CD8-positive, alpha-beta memory T cell (primary cell): ENCODE data around the gene MAP3K12. TPM values are rescaled to one million over a fixed set of nuclear protein-coding genes. Genes with fewer than 3 reads are reported as not detected.

Source experiments
- CTCF ChIA-PET: fragments of 350-600 bp; sonication (Branson Sonifier 250); formaldehyde crosslinking; loops from one replicate; lab custom pipeline; 2021; ENCODE audit warnings: antibody characterized with exemption; lab: Charles Lee
- POLR2A ChIA-PET: fragments of 350-600 bp; sonication (Branson Sonifier 250); formaldehyde crosslinking; loops from one replicate; lab custom pipeline; 2021; ENCODE audit warnings: antibody characterized with exemption; lab: Charles Lee
- DNase-seq, 5 donors: peaks; one replicate each; pipeline versions ENCODE4 v3.0.0 to v3.0.0-alpha.2; 2020 to 2022; ENCODE audit warnings: mixed read lengths in 1 of 5
- H3K27ac ChIP-seq: one replicate; pipeline ENCODE4 v1.7.0; 2013; ENCODE audit warnings: low read depth, mild to moderate bottlenecking, low read length, moderate library complexity
- H3K27me3 ChIP-seq: 2 replicates; pipeline ENCODE4 v1.7.0; 2013; ENCODE audit warnings: low read length, mild to moderate bottlenecking; ENCODE audit not compliant: insufficient read depth, poor library complexity, severe bottlenecking
- H3K36me3 ChIP-seq: 2 replicates; pipeline ENCODE4 v1.7.0; 2013; ENCODE audit warnings: mild to moderate bottlenecking, low read length, moderate library complexity; ENCODE audit not compliant: insufficient read depth
- H3K4me1 ChIP-seq: 2 replicates; pipeline ENCODE4 v1.7.0; 2013; ENCODE audit warnings: mild to moderate bottlenecking, low read length, moderate library complexity; ENCODE audit not compliant: insufficient read depth
- H3K4me3 ChIP-seq: 2 replicates; pipeline ENCODE4 v1.7.0; 2013; ENCODE audit warnings: mild to moderate bottlenecking, low read length
- H3K9me3 ChIP-seq: 2 replicates; pipeline ENCODE4 v1.7.0; 2013; ENCODE audit warnings: mild to moderate bottlenecking, low read length
- H3K27ac Mint-ChIP-seq, 8 donors: one replicate each; pipeline ENCODE4 v1.8.0; 2020 to 2021; ENCODE audit warnings: mixed read lengths in 8 of 8, mild to moderate bottlenecking in 6 of 8, inconsistent platforms in 3 of 8, moderate library complexity in 3 of 8
- H3K27me3 Mint-ChIP-seq, 2 donors: one replicate each; pipeline ENCODE4 v1.8.0; 2020 to 2021; ENCODE audit warnings: mixed read lengths in 2 of 2, mild to moderate bottlenecking in 1 of 2, moderate library complexity in 1 of 2
- H3K36me3 Mint-ChIP-seq, 3 donors: one replicate each; pipeline ENCODE4 v1.8.0; 2020 to 2021; ENCODE audit warnings: mixed read lengths in 3 of 3, inconsistent platforms in 1 of 3, mild to moderate bottlenecking in 1 of 3
- H3K4me1 Mint-ChIP-seq, 3 donors: one replicate each; pipeline ENCODE4 v1.8.0; 2020 to 2021; ENCODE audit warnings: mixed read lengths in 3 of 3, inconsistent platforms in 1 of 3, mild to moderate bottlenecking in 1 of 3
- H3K4me3 Mint-ChIP-seq, 7 donors: one replicate each; pipeline ENCODE4 v1.8.0; 2020 to 2021; ENCODE audit warnings: mixed read lengths in 7 of 7, mild to moderate bottlenecking in 6 of 7, moderate library complexity in 4 of 7, inconsistent platforms in 2 of 7
- H3K9me3 Mint-ChIP-seq, 5 donors: one replicate each; pipeline ENCODE4 v1.8.0; 2020 to 2022; ENCODE audit warnings: mixed read lengths in 5 of 5, mild to moderate bottlenecking in 3 of 5, moderate library complexity in 2 of 5, inconsistent platforms in 1 of 5
- polyA plus RNA-seq: library from polyadenylated mRNA; unstranded; fragments of 300-500 nt; fragmentation: Illumina TruSeq; gene quantifications from one replicate; pipeline ENCODE4 v1.2.3, GENCODE V29; 2021
- total RNA-seq, 2 experiments: library from RNA; stranded (reverse); gene quantifications; one replicate each; pipeline ENCODE4 v1.2.3, GENCODE V29; 2021

The MAP3K12 gene
- total and polyA plus RNA-seq, 3 experiments from 2014 or later, result 6.9 to 11.9 (median 11.9) TPM

GRCh38 chr12:53502331-53502730, 3.1 kb upstream of the MAP3K12 start:
- H3K36me3 ChIP-seq, result peaks cover 14% of the 10 kb centered on the region

GRCh38 chr12:53501615-53502181, 2.4 kb upstream of the MAP3K12 start:
- Histone ChIP-seq H3K4me3 (peak overlapping the region; percentile 66), H3K4me1 (peaks cover 31% of the 10 kb centered on the region), H3K36me3 (peaks cover 9% of the 10 kb centered on the region), H3K27me3 (no peaks in the 10 kb centered on the region), H3K9me3 (no peaks in the 10 kb centered on the region), H3K27ac (peak overlapping the region; percentile 94)
- Mint-ChIP-seq H3K27ac (peak overlapping the region; percentile 91 to 100 (median 96)), H3K27me3 (no peaks in the 10 kb centered on the region), H3K36me3 (peaks cover 0 to 38% (median 3%) of the 10 kb centered on the region in 3 donors), H3K4me3 (peak overlapping the region; percentile 78 to 96 (median 91)), H3K4me1 (peaks cover 28 to 53% (median 43%) of the 10 kb centered on the region in 3 donors), H3K9me3 (no peaks in the 10 kb centered on the region)
- CTCF ChIA-PET, result interaction anchor here (0.9 to 2.8 kb wide), 11 partner anchors 9 to 180 kb away, joined by 3 to 10 read pairs (median 4); partner anchors contain the start of gene AAAS
- no peak for DNase-seq
- POLR2A ChIA-PET, result interaction anchor here (0.5 to 2.0 kb wide), 21 partner anchors 10 to 996 kb away, joined by 3 to 31 read pairs (median 5); partner anchors contain the start of genes AAAS, ATP5MC2, CBX5 and CSAD

More at GRCh38 chr12:53502331-53502730, 3.1 kb upstream of the MAP3K12 start:
- peak overlapping the region; percentile 66 for H3K4me3 ChIP-seq
- POLR2A ChIA-PET, result no interaction called here
- CTCF ChIA-PET, result interaction anchor here (1.2 to 2.3 kb wide), 2 partner anchors 24 to 181 kb away, joined by 3 to 10 read pairs; partner anchors contain the start of gene AAAS
- peaks cover 31% of the 10 kb centered on the region for H3K4me1 ChIP-seq
- H3K27me3 ChIP-seq, result no peaks in the 10 kb centered on the region
- peak overlapping the region in 5 of 8 donors; percentile 66 to 98 (median 95) for H3K27ac Mint-ChIP-seq
- no peaks in the 10 kb centered on the region for H3K9me3 ChIP-seq
- H3K9me3 Mint-ChIP-seq, result no peaks in the 10 kb centered on the region
- H3K36me3 Mint-ChIP-seq, result peaks cover 0 to 43% (median 3%) of the 10 kb centered on the region in 3 donors
- H3K27me3 Mint-ChIP-seq, result no peaks in the 10 kb centered on the region
- peaks cover 28 to 48% (median 37%) of the 10 kb centered on the region in 3 donors for H3K4me1 Mint-ChIP-seq
- H3K4me3 Mint-ChIP-seq, result peak overlapping the region in 5 of 7 donors; percentile 22 to 96 (median 94)
- DNase-seq, result no peak
- H3K27ac ChIP-seq, result peak overlapping the region; percentile 94

GRCh38 chr12:53500776-53501614, 1.7 kb upstream of the MAP3K12 start, which contains the start of gene TARBP2:
TSS of gene TARBP2 (plus strand) at chr12:53501283. CDS start at chr12:53501409, 126 bp downstream.
- H3K9me3 Mint-ChIP-seq, result no peaks in the 10 kb centered on the region
- peak; percentile 95 to 99 (median 98) for DNase-seq
- H3K27me3 ChIP-seq, result no peaks in the 10 kb centered on the region
- CTCF ChIA-PET, result interaction anchor here (0.9 to 2.8 kb wide), 15 partner anchors 8 to 233 kb away, joined by 3 to 12 read pairs (median 5); partner anchors contain the start of genes AAAS, ESPL1 and MYG1
- H3K27ac ChIP-seq, result peak within 1 kb of the TSS; percentile 94
- POLR2A ChIA-PET, result interaction anchor here (0.5 to 2.0 kb wide), 34 partner anchors 8 to 997 kb away, joined by 3 to 31 read pairs (median 4); partner anchors contain the start of genes AAAS, ATP5MC2, CBX5 and CSAD
- H3K4me3 ChIP-seq, result peak within 1 kb of the TSS; percentile 66
- H3K36me3 ChIP-seq, result peaks cover 2% of the 10 kb centered on the region
- peaks cover 28 to 56% (median 43%) of the 10 kb centered on the region in 3 donors for H3K4me1 Mint-ChIP-seq
- peaks cover 31% of the 10 kb centered on the region for H3K4me1 ChIP-seq
- peak within 1 kb of the TSS; percentile 91 to 100 (median 96) for H3K27ac Mint-ChIP-seq
- no peaks in the 10 kb centered on the region for H3K9me3 ChIP-seq
- no peaks in the 10 kb centered on the region for H3K27me3 Mint-ChIP-seq
- H3K36me3 Mint-ChIP-seq, result peaks cover 0 to 31% (median 3%) of the 10 kb centered on the region in 3 donors
- peak within 1 kb of the TSS; percentile 78 to 96 (median 91) for H3K4me3 Mint-ChIP-seq

GRCh38 chr12:53500142-53500775, 1.0 kb upstream of the MAP3K12 start:
- Mint-ChIP-seq H3K27ac (peak overlapping the region; percentile 91 to 100 (median 96)), H3K9me3 (no peaks in the 10 kb centered on the region), H3K36me3 (peaks cover 0 to 25% (median 1%) of the 10 kb centered on the region in 3 donors), H3K27me3 (no peaks in the 10 kb centered on the region), H3K4me1 (peaks cover 28 to 56% (median 43%) of the 10 kb centered on the region in 3 donors), H3K4me3 (peak overlapping the region; percentile 78 to 96 (median 91))
- ChIA-PET CTCF (interaction anchor here (1.0 to 2.8 kb wide), 13 partner anchors 8 to 233 kb away, joined by 3 to 12 read pairs (median 6); partner anchors contain the start of genes AAAS, ESPL1 and MYG1), POLR2A (interaction anchor here (0.7 to 2.0 kb wide), 23 partner anchors 9 to 998 kb away, joined by 3 to 31 read pairs (median 5); partner anchors contain the start of genes AAAS, CSAD, EIF4B and HNRNPA1)
- Histone ChIP-seq H3K4me3 (peak overlapping the region; percentile 63), H3K9me3 (no peaks in the 10 kb centered on the region), H3K27ac (peak overlapping the region; percentile 94), H3K27me3 (no peaks in the 10 kb centered on the region), H3K36me3 (no peaks in the 10 kb centered on the region), H3K4me1 (peaks cover 31% of the 10 kb centered on the region)
- DNase-seq, result no peak

- H3K27ac ChIP-seq, result no peak overlapping the region
- Mint-ChIP-seq H3K4me3 (peak overlapping the region; percentile 78 to 96 (median 89)), H3K9me3 (no peaks in the 10 kb centered on the region), H3K4me1 (peaks cover 39 to 70% (median 53%) of the 10 kb centered on the region in 3 donors), H3K27ac (peak overlapping the region in 7 of 8 donors; percentile 74 to 91 (median 84)), H3K36me3 (peaks cover 0 to 11% (median 1%) of the 10 kb centered on the region in 3 donors), H3K27me3 (no peaks in the 10 kb centered on the region)
- ChIA-PET CTCF (interaction anchor here (1.5 to 1.7 kb wide), 2 partner anchors 17 to 154 kb away, joined by 3 to 4 read pairs; no protein-coding TSS in a partner anchor), POLR2A (interaction anchor here (0.6 to 0.8 kb wide), 2 partner anchors 147 to 177 kb away, joined by 3 to 5 read pairs; partner anchors contain the start of gene AAAS)
- DNase-seq, result no peak
- no peaks in the 10 kb centered on the region for H3K9me3 ChIP-seq
- H3K36me3 ChIP-seq, result no peaks in the 10 kb centered on the region
- H3K27me3 ChIP-seq, result no peaks in the 10 kb centered on the region
- peak overlapping the region; percentile 62 for H3K4me3 ChIP-seq
- peaks cover 45% of the 10 kb centered on the region for H3K4me1 ChIP-seq
Measured at GRCh38 chr12:53498235-53498630, 1.0 kb downstream of the MAP3K12 start.

GRCh38 chr12:53497461-53497860, 1.8 kb downstream of the MAP3K12 start:
- Histone ChIP-seq H3K36me3 (no peaks in the 10 kb centered on the region), H3K4me1 (peaks cover 45% of the 10 kb centered on the region), H3K27ac (no peak overlapping the region), H3K9me3 (no peaks in the 10 kb centered on the region), H3K27me3 (no peaks in the 10 kb centered on the region), H3K4me3 (no peak overlapping the region)
- Mint-ChIP-seq H3K27me3 (no peaks in the 10 kb centered on the region), H3K4me1 (peaks cover 41 to 74% (median 57%) of the 10 kb centered on the region in 3 donors), H3K4me3 (peak overlapping the region in 6 of 7 donors; percentile 45 to 96 (median 87)), H3K9me3 (no peaks in the 10 kb centered on the region), H3K36me3 (peaks cover 0 to 12% (median 1%) of the 10 kb centered on the region in 3 donors), H3K27ac (peak overlapping the region in 7 of 8 donors; percentile 22 to 91 (median 79))
- ChIA-PET POLR2A (interaction anchor here (0.8 kb wide), 1 partner anchor 176 kb away, joined by 3 read pairs; the partner anchor contains the start of gene AAAS), CTCF (interaction anchor here (1.5 to 1.7 kb wide), 2 partner anchors 16 to 153 kb away, joined by 3 to 4 read pairs; no protein-coding TSS in a partner anchor)
- no peak for DNase-seq

GRCh38 chr12:53496752-53497032, 2.6 kb downstream of the MAP3K12 start:
- Mint-ChIP-seq H3K4me1 (peaks cover 40 to 74% (median 56%) of the 10 kb centered on the region in 3 donors), H3K27ac (peak overlapping the region in 3 of 8 donors; percentile 5 to 91 (median 55)), H3K4me3 (peak overlapping the region in 3 of 7 donors; percentile 21 to 78 (median 48)), H3K9me3 (no peaks in the 10 kb centered on the region), H3K27me3 (no peaks in the 10 kb centered on the region), H3K36me3 (peaks cover 0 to 12% (median 1%) of the 10 kb centered on the region in 3 donors)
- Histone ChIP-seq H3K36me3 (no peaks in the 10 kb centered on the region), H3K4me1 (peaks cover 37% of the 10 kb centered on the region), H3K9me3 (no peaks in the 10 kb centered on the region), H3K4me3 (no peak overlapping the region), H3K27me3 (no peaks in the 10 kb centered on the region), H3K27ac (no peak overlapping the region)
- ChIA-PET CTCF (interaction anchor here (1.7 kb wide), 1 partner anchor 15 kb away, joined by 3 read pairs; no protein-coding TSS in a partner anchor), POLR2A (no interaction called here)
- no peak for DNase-seq
